ENCODE data around the gene CST7.
A peak's percentile ranks its signal among the peaks of the same experiment; 100 is the strongest.
"Not testable (repeated sequence)": the region's sequence is repeated elsewhere in the genome, so short reads cannot be mapped to it uniquely, and the experiment has no call there.

CST7 gene, protein sequence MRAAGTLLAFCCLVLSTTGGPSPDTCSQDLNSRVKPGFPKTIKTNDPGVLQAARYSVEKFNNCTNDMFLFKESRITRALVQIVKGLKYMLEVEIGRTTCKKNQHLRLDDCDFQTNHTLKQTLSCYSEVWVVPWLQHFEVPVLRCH

GRCh38 chr20:24948939-24949679, at the start of gene CST7:
Gene CST7, plus strand, starts transcription at chr20:24949269. Its CDS starts 237 bp downstream, at chr20:24949506.
- no peak for DNase-seq (ENCODE audit: low spot score)

DNA sequence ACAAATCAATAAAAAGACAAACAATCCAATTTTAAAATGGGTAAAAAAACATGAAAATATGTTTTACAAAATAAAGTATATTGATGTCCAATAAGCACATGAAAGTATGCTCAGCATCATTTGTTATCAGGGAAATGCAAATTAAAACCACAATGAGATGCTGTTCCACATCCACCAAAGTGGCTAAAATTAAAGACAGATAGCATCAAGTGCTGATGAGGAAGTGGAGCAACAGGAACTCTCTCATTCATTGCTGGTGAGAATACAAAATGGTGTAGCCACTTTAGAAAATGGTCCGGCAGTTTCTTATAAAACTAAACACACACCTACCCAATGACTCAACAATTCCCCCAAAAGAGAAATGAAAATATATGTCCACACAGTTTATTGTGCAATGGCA, 42.3 kb upstream of the CST7 start:
- no peak for DNase-seq (ENCODE audit: low spot score)

- no peak for DNase-seq (ENCODE audit: low spot score)
Measured at GRCh38 chr20:24908642-24909041, 40.4 kb upstream of the CST7 start.

DNA sequence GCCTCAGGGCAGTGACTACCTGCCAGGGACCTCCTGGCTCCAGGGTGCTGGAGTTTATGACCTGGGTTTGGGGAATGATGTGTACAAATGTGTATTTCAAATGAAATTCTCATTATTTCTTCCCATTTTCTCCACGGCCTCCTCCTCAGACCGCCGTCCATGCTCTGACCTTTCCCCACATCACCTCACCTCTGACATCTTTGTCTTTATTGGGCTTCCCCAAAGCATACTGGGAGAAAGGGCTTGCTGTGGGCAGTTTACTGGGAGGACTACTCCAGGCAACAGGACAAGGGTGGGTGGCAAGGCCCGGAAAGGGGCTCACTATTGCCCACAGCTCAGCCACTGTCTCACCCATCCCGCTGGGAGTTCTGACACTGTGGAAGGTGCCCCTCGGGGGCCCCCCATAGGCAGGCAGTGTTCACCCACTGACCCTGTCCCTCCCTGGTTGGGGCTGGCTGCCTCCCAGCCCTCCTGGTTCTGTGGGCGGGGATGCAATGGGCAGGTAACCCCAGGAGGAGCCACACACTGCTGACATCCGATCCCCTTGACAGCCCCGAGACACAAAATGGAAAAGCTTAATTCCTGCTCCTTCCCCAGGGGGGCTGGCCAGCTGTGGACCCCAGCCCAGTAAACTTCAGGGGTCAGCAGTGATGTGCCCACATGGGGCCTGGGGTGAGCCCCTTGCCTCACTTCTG, 39.8 kb upstream of the CST7 start:
- no peak for DNase-seq (ENCODE audit: low spot score)

GRCh38 chr20:24909861-24910260, 39.2 kb upstream of the CST7 start:
- DNase-seq (ENCODE audit: low spot score), result no peak

- no peak for DNase-seq (ENCODE audit: low spot score)
Measured at GRCh38 chr20:24910461-24910860, 38.6 kb upstream of the CST7 start.

DNA sequence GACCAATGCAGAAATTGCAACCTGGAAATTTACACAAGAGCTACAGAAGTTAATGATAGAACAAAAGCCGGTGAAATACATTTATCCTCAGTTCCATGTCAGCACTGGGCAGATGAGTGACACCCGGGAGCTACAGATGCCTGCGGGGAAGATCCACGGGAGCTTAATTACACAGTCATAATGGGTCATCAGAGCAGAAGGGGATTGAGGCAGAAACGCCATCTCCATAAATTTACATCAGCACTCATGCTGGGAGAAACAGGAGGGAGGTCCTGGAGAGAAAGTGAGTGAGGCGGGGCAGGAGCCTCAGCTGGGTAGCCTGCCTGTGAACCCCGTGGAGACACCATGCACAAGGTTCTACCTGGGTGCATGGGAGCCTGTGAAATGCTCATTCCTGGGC, 37.6 kb upstream of the CST7 start:
- no peak for DNase-seq (ENCODE audit: low spot score)

GRCh38 chr20:24912397-24913075, 36.5 kb upstream of the CST7 start:
- DNase-seq (ENCODE audit: low spot score), result no peak

DNA sequence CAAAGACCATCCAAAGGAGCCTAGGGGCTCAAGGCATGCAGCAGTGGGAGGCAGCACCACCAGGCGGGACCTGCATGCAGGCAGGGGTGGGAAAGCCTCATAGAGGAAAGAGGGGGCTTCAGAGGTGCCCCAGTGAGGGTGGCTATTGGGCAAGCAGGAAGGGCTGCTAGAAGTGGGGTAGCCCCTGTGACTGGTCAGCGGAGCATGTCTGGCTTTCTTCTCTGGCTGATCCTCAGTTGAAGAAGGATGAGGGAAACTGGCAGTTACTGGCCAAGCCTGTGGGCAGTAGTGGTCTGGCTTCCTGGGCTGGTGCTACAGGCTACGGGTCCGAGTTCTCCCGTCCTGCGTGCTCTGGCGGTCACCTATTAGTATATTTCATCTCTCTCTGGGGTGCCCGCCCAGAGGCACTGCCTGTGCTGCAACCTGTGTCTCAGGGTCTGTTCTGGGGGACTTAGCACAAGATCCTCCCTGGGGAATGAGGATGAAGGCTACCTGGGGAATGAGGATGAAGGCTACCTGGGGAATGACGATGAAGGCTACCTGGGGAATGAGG, 35.9 kb upstream of the CST7 start:
- DNase-seq (ENCODE audit: low spot score), result no peak

- DNase-seq (ENCODE audit: low spot score), result no peak
Measured at GRCh38 chr20:24914388-24915241, 34.5 kb upstream of the CST7 start.

GRCh38 chr20:24915440-24915839, 33.6 kb upstream of the CST7 start:
- no peak for DNase-seq (ENCODE audit: low spot score)

- DNase-seq (ENCODE audit: low spot score), result no peak
Measured at GRCh38 chr20:24915892-24916291, 33.2 kb upstream of the CST7 start.

DNA sequence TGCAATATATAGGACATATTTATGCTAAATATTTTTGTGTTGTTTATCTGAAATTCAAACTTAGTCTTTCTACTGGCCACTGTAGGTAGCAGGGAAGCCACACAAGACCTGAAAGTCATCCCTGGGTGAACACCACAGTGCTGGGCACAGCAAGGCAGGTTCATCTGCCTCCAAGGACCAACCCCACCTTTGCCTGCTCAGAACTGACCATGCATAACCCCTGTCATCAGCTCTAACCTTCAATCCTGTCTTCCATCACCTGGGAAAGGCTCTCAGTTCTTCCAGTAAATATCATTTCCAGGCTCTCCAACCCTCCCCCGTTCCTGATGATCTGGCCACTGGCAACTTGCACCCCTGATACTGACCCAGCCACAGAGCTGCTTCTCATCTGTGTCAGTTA, 32.7 kb upstream of the CST7 start:
- no peak for DNase-seq (ENCODE audit: low spot score)

DNA sequence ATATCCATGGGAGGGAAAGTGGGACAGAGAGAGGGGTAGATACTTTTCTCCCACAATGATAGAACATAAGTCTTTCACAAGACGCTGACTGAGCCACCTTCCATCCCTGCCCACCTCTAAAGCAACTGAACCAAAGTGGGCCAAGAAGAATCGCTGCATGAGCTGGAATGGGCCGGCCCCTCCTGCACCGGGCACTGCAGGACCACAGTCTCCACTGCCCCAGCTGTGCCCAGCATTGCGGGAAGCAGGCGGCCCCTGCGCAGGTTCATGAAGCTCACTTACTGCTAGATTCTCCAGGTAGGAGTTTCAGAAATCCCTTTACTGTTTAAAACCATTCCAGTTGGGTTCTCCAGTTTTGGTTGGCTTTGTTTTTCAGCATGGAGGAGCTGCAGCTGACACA, 32.0 kb upstream of the CST7 start:
- no peak for DNase-seq (ENCODE audit: low spot score)

DNA sequence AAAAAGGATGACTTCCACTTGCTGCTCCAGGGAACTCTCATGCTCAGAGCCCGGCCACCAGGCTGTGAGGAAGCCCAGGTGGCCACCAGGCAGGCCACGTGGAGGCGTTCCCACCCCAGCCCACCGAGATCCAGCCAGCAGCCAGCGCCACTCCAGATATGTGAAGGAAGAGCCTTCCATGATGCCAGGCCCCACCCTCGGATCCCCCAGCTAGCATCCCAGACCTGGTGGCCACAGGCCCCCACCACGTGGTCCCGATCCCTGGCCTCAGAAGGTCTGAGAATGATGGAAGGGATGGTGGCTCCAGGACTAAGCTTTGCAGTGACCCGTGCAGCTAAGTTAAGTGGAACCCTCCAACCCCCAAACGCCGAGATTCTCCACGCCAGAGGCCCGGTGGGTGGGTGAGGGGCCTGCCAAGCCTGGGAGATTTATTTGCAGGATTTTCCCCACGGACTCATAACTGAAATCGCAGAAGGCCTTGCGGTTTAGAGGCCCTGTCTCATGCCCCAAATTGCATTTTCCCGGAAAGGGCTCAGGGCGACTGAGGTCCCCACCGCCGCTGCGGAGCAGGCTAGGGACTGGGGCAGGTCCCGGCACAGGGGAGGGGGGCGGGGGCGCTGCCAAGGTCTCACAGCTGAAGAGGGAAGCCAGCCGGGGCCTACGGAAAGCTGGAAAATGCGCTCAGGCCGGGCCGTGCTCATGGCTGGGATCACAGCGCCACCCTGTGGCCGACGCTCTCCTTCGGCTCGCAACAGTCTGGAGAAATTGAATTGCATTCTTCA, 31.1 kb upstream of the CST7 start:
- peak; percentile 71 for DNase-seq (ENCODE audit: low spot score)

DNA sequence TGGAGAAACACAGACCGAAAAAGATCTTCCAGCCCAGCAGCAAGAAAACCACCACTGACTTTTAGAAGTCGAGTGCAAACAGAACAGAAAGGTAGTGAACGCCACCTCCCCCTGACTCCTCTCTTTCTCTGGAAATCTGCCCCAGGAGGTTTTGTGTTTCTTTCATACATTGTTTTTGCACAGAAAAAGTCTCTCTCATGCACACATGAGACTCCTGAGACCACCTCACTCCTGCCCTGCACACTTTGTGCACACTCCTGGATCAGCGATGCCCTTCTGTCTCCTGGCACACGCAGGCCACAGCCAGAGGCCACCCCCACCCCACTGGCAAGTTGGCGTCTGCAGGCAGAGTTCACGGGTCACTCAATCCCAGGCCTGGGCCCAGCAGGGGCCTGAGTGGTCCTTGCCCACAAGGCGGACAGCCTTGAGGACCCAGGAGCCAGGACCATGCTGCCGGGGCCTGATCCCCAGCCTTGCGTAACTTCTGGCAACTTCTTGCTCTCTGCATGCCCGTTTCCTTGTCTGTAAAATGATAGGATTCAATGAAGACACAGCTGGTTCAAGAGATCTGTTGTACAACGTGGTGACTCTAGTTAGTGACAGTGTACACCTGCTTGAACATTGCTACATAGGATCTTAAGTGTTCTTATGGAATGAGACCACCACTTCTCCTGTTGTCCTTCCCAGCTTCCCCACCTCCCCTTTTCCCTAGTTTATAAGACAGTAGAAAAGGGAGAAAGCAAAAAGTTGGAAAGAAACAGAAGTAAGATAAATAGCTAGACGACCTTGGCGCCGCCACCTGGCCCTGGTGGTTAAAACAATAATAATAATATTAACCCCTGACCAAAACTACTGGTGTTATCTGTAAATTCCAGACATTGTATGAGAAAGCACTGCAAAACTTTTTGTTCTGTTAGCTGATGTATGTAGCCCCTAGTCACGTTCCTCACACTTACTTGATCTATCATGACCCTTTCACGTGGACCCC, 30.2 kb upstream of the CST7 start:
- peak; percentile 8 for DNase-seq (ENCODE audit: low spot score)

GRCh38 chr20:24919665-24920064, 29.4 kb upstream of the CST7 start:
- not testable (repeated sequence) for DNase-seq (ENCODE audit: low spot score)

DNA sequence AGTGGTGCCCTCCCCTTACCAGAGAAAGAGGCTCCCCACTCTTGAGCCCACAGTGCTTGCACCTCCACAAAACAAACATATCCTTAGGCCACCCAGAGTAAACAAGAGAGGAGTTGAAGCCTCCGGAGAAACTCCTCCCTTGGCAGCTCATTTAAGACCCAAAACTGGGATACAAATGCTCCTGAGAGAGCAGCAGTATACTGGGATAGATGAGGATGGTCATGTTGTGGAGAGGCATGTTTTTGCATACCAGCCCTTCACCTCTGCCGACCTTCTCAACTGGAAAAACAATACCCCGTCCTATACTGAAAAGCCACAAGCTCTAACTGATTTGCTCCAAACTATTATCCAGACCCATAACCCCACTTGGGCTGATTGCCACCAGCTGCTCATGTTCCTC, 28.4 kb upstream of the CST7 start:
- not testable (repeated sequence) for DNase-seq (ENCODE audit: low spot score)

DNA sequence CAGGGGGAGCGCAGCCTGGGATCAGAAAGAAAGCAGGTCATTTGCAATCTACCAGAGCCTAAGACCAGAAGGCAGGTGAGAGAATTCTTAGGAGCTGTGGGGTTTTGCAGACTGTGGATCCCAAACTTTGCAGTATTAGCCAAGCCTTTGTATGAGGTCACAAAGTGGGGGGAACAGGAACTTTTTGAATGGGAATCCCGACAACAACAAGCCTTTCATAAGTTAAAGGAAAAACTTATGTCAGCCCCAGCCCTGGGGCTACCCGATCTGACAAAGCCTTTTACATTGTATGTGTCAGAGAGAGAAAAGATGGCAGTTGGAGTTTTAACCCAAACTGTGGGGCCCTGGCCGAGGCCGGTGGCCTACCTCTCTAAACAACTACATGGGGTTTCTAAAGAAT, 19.8 kb upstream of the CST7 start:
- not testable (repeated sequence) for DNase-seq (ENCODE audit: low spot score)
